ENCODE measurements around the gene NUP188. TPM values are rescaled to one million over a fixed set of nuclear protein-coding genes. Genes with fewer than 3 reads are reported as not detected.
A peak's percentile ranks its signal among the peaks of the same experiment; 100 is the strongest.

The NUP188 gene
- polyA plus RNA-seq, 1 donor (not counting 4 experiments of a cell fraction or from before 2014, with no cell fraction given): 31.1 TPM

DNA sequence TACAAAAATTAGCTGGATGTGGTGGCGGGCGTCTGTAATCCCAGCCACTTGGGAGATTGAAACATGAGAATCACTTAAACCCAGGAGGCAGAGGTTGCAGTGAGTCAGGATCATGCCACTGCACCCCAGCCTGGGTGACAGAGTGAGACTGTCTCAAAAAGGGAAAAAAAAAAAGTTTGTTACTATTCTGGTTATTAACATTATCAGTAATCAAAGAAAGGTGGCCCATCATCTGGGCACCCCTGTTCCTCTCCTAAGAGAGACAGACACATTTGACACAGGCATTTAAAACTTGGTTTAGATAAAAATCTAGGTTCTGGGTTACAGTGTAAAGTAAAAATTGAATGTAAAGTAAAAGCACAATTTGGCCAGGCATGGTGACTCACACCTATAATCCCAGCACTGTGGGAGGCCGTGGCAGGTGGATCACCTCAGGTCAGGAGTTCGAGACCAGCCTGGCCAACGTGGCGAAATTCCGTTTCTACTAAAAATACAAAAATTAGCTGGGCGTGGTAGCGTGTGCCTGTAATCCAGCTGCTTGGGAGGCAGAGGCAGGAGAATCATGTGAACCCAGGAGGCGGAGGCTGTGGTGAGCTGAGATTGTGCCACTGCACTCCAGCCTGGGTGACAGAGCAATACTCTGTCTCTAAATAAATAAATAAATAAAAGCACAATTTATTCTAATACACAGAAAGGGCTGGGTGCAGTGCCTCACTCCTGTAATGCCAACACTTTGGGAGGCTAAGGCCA is 43.5 kb upstream of the NUP188 start:
- DNase-seq (ENCODE audit: low read depth, low spot score): no peak
- no peaks in the 10 kb centered on the region for H3K27me3 ChIP-seq (ENCODE audit: control insufficient read depth, extremely low read depth, insufficient read depth, low read length)
- H3K27ac ChIP-seq (ENCODE audit: control insufficient read depth, insufficient read depth, low read length): peak overlapping the region; percentile 67
- H3K4me3 ChIP-seq (ENCODE audit: control insufficient read depth in 2 of 3, extremely low read depth in 1 of 3, insufficient read depth in 2 of 3, low read depth in 1 of 3, low read length in 3 of 3): no peak overlapping the region
- dilution Hi-C loops (cut with MboI; ENCODE audit: extremely low pct_ligation_motif_present, low sequenced_read_pairs): no loop called here
- H3K79me2 ChIP-seq (ENCODE audit: control insufficient read depth, insufficient read depth, low read length): peaks cover 65% of the 10 kb centered on the region
- H3K36me3 ChIP-seq (ENCODE audit: control insufficient read depth in 2 of 2, extremely low read depth in 1 of 2, insufficient read depth in 2 of 2, low read length in 2 of 2): peaks cover 20 to 62% of the 10 kb centered on the region in 2 experiments
- no peak overlapping the region for H2AFZ ChIP-seq (ENCODE audit: control insufficient read depth, low read length)
- TF ChIP-seq EZH2 (IDR thresholded peaks at IDR 0.05; ENCODE audit: low read length): no peak
- TF ChIP-seq, protein P1, sequence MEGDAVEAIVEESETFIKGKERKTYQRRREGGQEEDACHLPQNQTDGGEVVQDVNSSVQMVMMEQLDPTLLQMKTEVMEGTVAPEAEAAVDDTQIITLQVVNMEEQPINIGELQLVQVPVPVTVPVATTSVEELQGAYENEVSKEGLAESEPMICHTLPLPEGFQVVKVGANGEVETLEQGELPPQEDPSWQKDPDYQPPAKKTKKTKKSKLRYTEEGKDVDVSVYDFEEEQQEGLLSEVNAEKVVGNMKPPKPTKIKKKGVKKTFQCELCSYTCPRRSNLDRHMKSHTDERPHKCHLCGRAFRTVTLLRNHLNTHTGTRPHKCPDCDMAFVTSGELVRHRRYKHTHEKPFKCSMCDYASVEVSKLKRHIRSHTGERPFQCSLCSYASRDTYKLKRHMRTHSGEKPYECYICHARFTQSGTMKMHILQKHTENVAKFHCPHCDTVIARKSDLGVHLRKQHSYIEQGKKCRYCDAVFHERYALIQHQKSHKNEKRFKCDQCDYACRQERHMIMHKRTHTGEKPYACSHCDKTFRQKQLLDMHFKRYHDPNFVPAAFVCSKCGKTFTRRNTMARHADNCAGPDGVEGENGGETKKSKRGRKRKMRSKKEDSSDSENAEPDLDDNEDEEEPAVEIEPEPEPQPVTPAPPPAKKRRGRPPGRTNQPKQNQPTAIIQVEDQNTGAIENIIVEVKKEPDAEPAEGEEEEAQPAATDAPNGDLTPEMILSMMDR (optimal IDR thresholded peaks at IDR 0.05 in 1 of 3, IDR thresholded peaks at IDR 0.05 in 1 of 3, conservative IDR thresholded peaks at IDR 0.05 in 1 of 3; ENCODE audit: extremely low read depth in 1 of 3, insufficient read depth in 2 of 3, low read length in 3 of 3): no peak
- no peak overlapping the region for H3K4me2 ChIP-seq (ENCODE audit: control insufficient read depth, extremely low read depth, insufficient read depth, low read depth, low read length)
- H4K20me1 ChIP-seq (ENCODE audit: control insufficient read depth, extremely low read depth, insufficient read depth, low read length): no peaks in the 10 kb centered on the region
- peaks cover 46% of the 10 kb centered on the region for H3K4me1 ChIP-seq (ENCODE audit: control insufficient read depth, extremely low read depth, insufficient read depth, low read length)
- FAIRE-seq: no peak
- H3K9me3 ChIP-seq (ENCODE audit: control insufficient read depth, low read depth, low read length): no peaks in the 10 kb centered on the region
- H3K9me1 ChIP-seq (ENCODE audit: control insufficient read depth, extremely low read depth, insufficient read depth, low read length): no peaks in the 10 kb centered on the region
- H3K9ac ChIP-seq (ENCODE audit: control insufficient read depth, extremely low read depth, insufficient read depth, low read length): peak overlapping the region; percentile 15

- Histone ChIP-seq H3K9ac (ENCODE audit: control insufficient read depth, extremely low read depth, insufficient read depth, low read length) (no peak overlapping the region), H3K4me1 (ENCODE audit: control insufficient read depth, extremely low read depth, insufficient read depth, low read length) (peaks cover 41% of the 10 kb centered on the region), H3K4me2 (ENCODE audit: control insufficient read depth, extremely low read depth, insufficient read depth, low read depth, low read length) (no peak overlapping the region), H4K20me1 (ENCODE audit: control insufficient read depth, extremely low read depth, insufficient read depth, low read length) (no peaks in the 10 kb centered on the region), H3K27ac (ENCODE audit: control insufficient read depth, insufficient read depth, low read length) (no peak overlapping the region), H3K36me3 (ENCODE audit: control insufficient read depth in 2 of 2, extremely low read depth in 1 of 2, insufficient read depth in 2 of 2, low read length in 2 of 2) (peaks cover 30 to 73% of the 10 kb centered on the region in 2 experiments), H3K79me2 (ENCODE audit: control insufficient read depth, insufficient read depth, low read length) (peaks cover 80% of the 10 kb centered on the region), H3K9me1 (ENCODE audit: control insufficient read depth, extremely low read depth, insufficient read depth, low read length) (no peaks in the 10 kb centered on the region), H2AFZ (ENCODE audit: control insufficient read depth, low read length) (no peak overlapping the region), H3K27me3 (ENCODE audit: control insufficient read depth, extremely low read depth, insufficient read depth, low read length) (no peaks in the 10 kb centered on the region), H3K9me3 (ENCODE audit: control insufficient read depth, low read depth, low read length) (no peaks in the 10 kb centered on the region), H3K4me3 (ENCODE audit: control insufficient read depth in 2 of 3, extremely low read depth in 1 of 3, insufficient read depth in 2 of 3, low read depth in 1 of 3, low read length in 3 of 3) (no peak overlapping the region)
- DNase-seq (ENCODE audit: low read depth, low spot score) (no peak), FAIRE-seq (no peak)
- no peak for TF ChIP-seq EZH2 (IDR thresholded peaks at IDR 0.05; ENCODE audit: low read length)
- TF ChIP-seq, protein P1 (optimal IDR thresholded peaks at IDR 0.05 in 1 of 3, IDR thresholded peaks at IDR 0.05 in 1 of 3, conservative IDR thresholded peaks at IDR 0.05 in 1 of 3; ENCODE audit: extremely low read depth in 1 of 3, insufficient read depth in 2 of 3, low read length in 3 of 3): no peak
- dilution Hi-C loops (cut with MboI; ENCODE audit: extremely low pct_ligation_motif_present, low sequenced_read_pairs): no loop called here
These were observed 41.5 kb upstream of the NUP188 start for GRCh38 chr9:128905964-128906363.
